KMS-11 (cell line): ENCODE data around the gene CBLN3.

Experiments used
- H2AFZ ChIP-seq: fragments of 200-600 bp; sonication (generic); 2 replicates; pipeline ENCODE4 v1.6.1; 2016; ENCODE audit warnings: antibody characterized with exemption, mixed run types, low read depth
- H3K27ac ChIP-seq: fragments of 200-600 bp; sonication (generic); 2 replicates; pipeline ENCODE4 v1.6.1; 2016; ENCODE audit warnings: mild to moderate bottlenecking, mixed run types
- H3K27me3 ChIP-seq: fragments of 200-600 bp; sonication (generic); 2 replicates; pipeline ENCODE4 v1.6.1; 2017; ENCODE audit warnings: mild to moderate bottlenecking, low read depth, mixed run types, moderate library complexity; ENCODE audit not compliant: insufficient read depth
- H3K36me3 ChIP-seq: fragments of 200-600 bp; sonication (generic); 2 replicates; pipeline ENCODE4 v1.6.1; 2017; ENCODE audit warnings: mild to moderate bottlenecking, mixed run types; ENCODE audit not compliant: insufficient read depth
- H3K4me1 ChIP-seq: fragments of 200-600 bp; sonication (generic); 2 replicates; pipeline ENCODE4 v1.6.1; 2016; ENCODE audit warnings: mild to moderate bottlenecking, low read depth, mixed run types; ENCODE audit not compliant: poor library complexity, severe bottlenecking
- H3K4me2 ChIP-seq: fragments of 200-600 bp; sonication (generic); 2 replicates; pipeline ENCODE4 v1.7.0; 2016; ENCODE audit warnings: mild to moderate bottlenecking, mixed run types
- H3K4me3 ChIP-seq: fragments of 200-600 bp; sonication (generic); IDR thresholded peaks from 2 replicates; pipeline ENCODE4 v1.6.1; 2017; ENCODE audit warnings: low read depth, low read length, mixed read lengths; ENCODE audit not compliant: insufficient read depth
- H3K79me2 ChIP-seq: fragments of 200-600 bp; sonication (generic); 2 replicates; pipeline ENCODE4 v1.6.1; 2016; ENCODE audit warnings: low read depth, mixed run types; ENCODE audit not compliant: insufficient read depth
- H3K9ac ChIP-seq: fragments of 200-600 bp; sonication (generic); 2 replicates; pipeline ENCODE4 v1.6.1; 2016; ENCODE audit warnings: mild to moderate bottlenecking, mixed run types
- H4K20me1 ChIP-seq: fragments of 200-600 bp; sonication (generic); 2 replicates; pipeline ENCODE4 v1.6.1; 2016; ENCODE audit warnings: mild to moderate bottlenecking, mixed run types; ENCODE audit not compliant: insufficient read depth
- CTCF ChIP-seq: fragments of 200-600 bp; sonication (generic); conservative IDR thresholded peaks from 2 replicates; pipeline ENCODE4 v1.6.1; 2017; ENCODE audit warnings: low read depth, mild to moderate bottlenecking, antibody characterized with exemption, low read length, moderate library complexity, mixed read lengths

Gene CBLN3

GRCh38 chr14:24401810-24402702 is 27.4 kb downstream of the CBLN3 start:
- H2AFZ ChIP-seq = no peak overlapping the region
- no peak overlapping the region for H3K27ac ChIP-seq
- no peaks in the 10 kb centered on the region for H3K36me3 ChIP-seq
- no peak overlapping the region for H3K4me2 ChIP-seq
- no peak for TF ChIP-seq CTCF
- H3K4me3 ChIP-seq = no peak overlapping the region
- no peaks in the 10 kb centered on the region for H4K20me1 ChIP-seq
- H3K4me1 ChIP-seq = no peaks in the 10 kb centered on the region
- no peaks in the 10 kb centered on the region for H3K27me3 ChIP-seq
- no peak overlapping the region for H3K9ac ChIP-seq
- H3K79me2 ChIP-seq = no peaks in the 10 kb centered on the region

GRCh38 chr14:24399999-24400718 is 29.3 kb downstream of the CBLN3 start:
- TF ChIP-seq CTCF = no peak
- H3K9ac ChIP-seq = no peak overlapping the region
- no peak overlapping the region for H3K4me3 ChIP-seq
- H3K79me2 ChIP-seq = no peaks in the 10 kb centered on the region
- no peak overlapping the region for H3K4me2 ChIP-seq
- H3K27ac ChIP-seq = no peak overlapping the region
- no peaks in the 10 kb centered on the region for H3K36me3 ChIP-seq
- no peaks in the 10 kb centered on the region for H3K27me3 ChIP-seq
- H3K4me1 ChIP-seq = no peaks in the 10 kb centered on the region
- no peaks in the 10 kb centered on the region for H4K20me1 ChIP-seq
- no peak overlapping the region for H2AFZ ChIP-seq

GRCh38 chr14:24399447-24399822 is 30.0 kb downstream of the CBLN3 start:
- no peaks in the 10 kb centered on the region for H3K4me1 ChIP-seq
- TF ChIP-seq CTCF = no peak
- no peak overlapping the region for H3K27ac ChIP-seq
- no peaks in the 10 kb centered on the region for H4K20me1 ChIP-seq
- H3K79me2 ChIP-seq = no peaks in the 10 kb centered on the region
- H3K36me3 ChIP-seq = no peaks in the 10 kb centered on the region
- no peak overlapping the region for H3K4me2 ChIP-seq
- no peak overlapping the region for H3K9ac ChIP-seq
- H3K4me3 ChIP-seq = no peak overlapping the region
- no peak overlapping the region for H2AFZ ChIP-seq
- H3K27me3 ChIP-seq = no peaks in the 10 kb centered on the region

GRCh38 chr14:24398653-24399446 is 30.6 kb downstream of the CBLN3 start, which contains the start of gene NYNRIN:
NYNRIN (plus strand) TSS chr14:24399003; CDS start chr14:24399247, 244 bp downstream.
- Histone ChIP-seq H3K27ac (no peak within 1 kb of the TSS), H3K27me3 (no peaks in the 10 kb centered on the region), H3K4me3 (no peak within 1 kb of the TSS), H3K79me2 (no peaks in the 10 kb centered on the region), H2AFZ (no peak within 1 kb of the TSS), H3K4me2 (no peak within 1 kb of the TSS), H3K36me3 (no peaks in the 10 kb centered on the region), H3K9ac (no peak within 1 kb of the TSS), H3K4me1 (no peaks in the 10 kb centered on the region), H4K20me1 (no peaks in the 10 kb centered on the region)
- TF ChIP-seq CTCF = no peak
